Urinary bladder (tissue), 4 donors: ENCODE results near the gene PANK3. TPM values are rescaled to one million over a fixed set of nuclear protein-coding genes. Genes with fewer than 3 reads are reported as not detected.

Experiments
- DNase-seq: peaks from one replicate; pipeline ENCODE4 v3.0.0-alpha.2; 2015; ENCODE audit errors: extremely low spot score
- H3K27ac ChIP-seq: one replicate; pipeline ENCODE4 v1.5.1; 2013; ENCODE audit warnings: low read depth, mild to moderate bottlenecking, moderate library complexity
- H3K36me3 ChIP-seq: one replicate; pipeline ENCODE4 v1.6.1; 2013; ENCODE audit warnings: mild to moderate bottlenecking, moderate library complexity; ENCODE audit not compliant: insufficient read depth
- H3K4me1 ChIP-seq: one replicate; pipeline ENCODE4 v1.6.1; 2013; ENCODE audit warnings: mild to moderate bottlenecking, moderate library complexity; ENCODE audit not compliant: insufficient read depth
- H3K4me3 ChIP-seq: one replicate; pipeline ENCODE4 v1.5.1; 2013; ENCODE audit warnings: low read depth, low read length
- WGBS: extraction: QIAGEN DNeasy Blood & Tissue Kit; methylation state at CpG from one replicate; pipeline ENCODE4 v1.1.7; 2013; 5-methylcytosine and 5-hydroxymethylcytosine counted together
- polyA plus RNA-seq: library from polyadenylated mRNA; stranded (reverse); fragments of 200-250 nt; gene quantifications from one replicate; pipeline ENCODE4 v1.2.3, GENCODE V29; 2013
- total RNA-seq: library from RNA; depleted of rRNA; stranded (reverse); fragments of >200 nt; gene quantifications from one replicate; pipeline ENCODE4 v1.2.3, GENCODE V29; 2014
- donor health status: healthy with polysubstance abuse.
- donor health status: healthy.

Gene PANK3
- total RNA-seq (116 TPM), polyA plus RNA-seq (12.3 TPM)

GRCh38 chr5:168578538-168579487 is at the start of gene PANK3:
TSS of gene PANK3 (minus strand) at chr5:168579368. CDS start at chr5:168579283, 85 bp downstream.
- Histone ChIP-seq H3K27ac (peak within 1 kb of the TSS; percentile 86), H3K36me3 (no peaks in the 10 kb centered on the region), H3K4me1 (no peaks in the 10 kb centered on the region), H3K4me3 (peak within 1 kb of the TSS; percentile 54)
- peak; percentile 13 for DNase-seq
- under 1% methylated on average over 63 of the region's 63 CpGs for WGBS

- WGBS, result 81% methylated on average over 3 of the region's 3 CpGs
Measured at GRCh38 chr5:168624850-168625364, 45.7 kb upstream of the PANK3 start.

GRCh38 chr5:168620807-168621206 is 41.6 kb upstream of the PANK3 start:
- Histone ChIP-seq H3K4me3 (no peak overlapping the region), H3K36me3 (no peaks in the 10 kb centered on the region), H3K27ac (no peak overlapping the region), H3K4me1 (no peaks in the 10 kb centered on the region)
- 76% methylated on average over 1 of the region's 1 CpG for WGBS
- no peak for DNase-seq

More at GRCh38 chr5:168624850-168625364, 45.7 kb upstream of the PANK3 start:
- Histone ChIP-seq H3K4me1 (no peaks in the 10 kb centered on the region), H3K4me3 (no peak overlapping the region), H3K36me3 (no peaks in the 10 kb centered on the region), H3K27ac (no peak overlapping the region)
- DNase-seq, result no peak

- DNase-seq, result no peak
- 93% methylated on average over 10 of the region's 10 CpGs for WGBS
- no peaks in the 10 kb centered on the region for H3K4me1 ChIP-seq
- H3K27ac ChIP-seq, result no peak overlapping the region
- H3K36me3 ChIP-seq, result no peaks in the 10 kb centered on the region
- no peak overlapping the region for H3K4me3 ChIP-seq
Measured at GRCh38 chr5:168614661-168615060, 35.5 kb upstream of the PANK3 start.

- Histone ChIP-seq H3K4me1 (no peaks in the 10 kb centered on the region), H3K36me3 (no peaks in the 10 kb centered on the region), H3K4me3 (no peak overlapping the region), H3K27ac (no peak overlapping the region)
- DNase-seq, result no peak
- 43% methylated on average over 1 of the region's 1 CpG for WGBS
Measured at GRCh38 chr5:168613996-168614395, 34.8 kb upstream of the PANK3 start.

- no peak for DNase-seq
- Histone ChIP-seq H3K36me3 (no peaks in the 10 kb centered on the region), H3K4me3 (no peak overlapping the region), H3K27ac (no peak overlapping the region), H3K4me1 (no peaks in the 10 kb centered on the region)
- 26% methylated on average over 2 of the region's 2 CpGs for WGBS
Measured at GRCh38 chr5:168613396-168613795, 34.2 kb upstream of the PANK3 start.

GRCh38 chr5:168612996-168613395 is 33.8 kb upstream of the PANK3 start:
- H3K4me3 ChIP-seq, result no peak overlapping the region
- DNase-seq, result no peak
- 56% methylated on average over 2 of the region's 2 CpGs for WGBS
- no peaks in the 10 kb centered on the region for H3K36me3 ChIP-seq
- no peak overlapping the region for H3K27ac ChIP-seq
- H3K4me1 ChIP-seq, result no peaks in the 10 kb centered on the region

GRCh38 chr5:168612123-168612522 is 33.0 kb upstream of the PANK3 start:
- Histone ChIP-seq H3K4me1 (no peaks in the 10 kb centered on the region), H3K27ac (no peak overlapping the region), H3K36me3 (no peaks in the 10 kb centered on the region), H3K4me3 (no peak overlapping the region)
- WGBS, result 78% methylated on average over 4 of the region's 4 CpGs
- DNase-seq, result no peak

GRCh38 chr5:168611165-168611564 is 32.0 kb upstream of the PANK3 start:
- Histone ChIP-seq H3K27ac (no peak overlapping the region), H3K4me1 (no peaks in the 10 kb centered on the region), H3K36me3 (no peaks in the 10 kb centered on the region), H3K4me3 (no peak overlapping the region)
- DNase-seq, result no peak
- 67% methylated on average over 7 of the region's 7 CpGs for WGBS

GRCh38 chr5:168609806-168610482 is 30.8 kb upstream of the PANK3 start:
- 66% methylated on average over 3 of the region's 3 CpGs for WGBS
- H3K4me3 ChIP-seq, result no peak overlapping the region
- no peak for DNase-seq
- no peaks in the 10 kb centered on the region for H3K36me3 ChIP-seq
- no peaks in the 10 kb centered on the region for H3K4me1 ChIP-seq
- H3K27ac ChIP-seq, result no peak overlapping the region

GRCh38 chr5:168608821-168609220 is 29.7 kb upstream of the PANK3 start:
- no peak overlapping the region for H3K27ac ChIP-seq
- no peak overlapping the region for H3K4me3 ChIP-seq
- WGBS, result 93% methylated on average over 2 of the region's 2 CpGs
- H3K4me1 ChIP-seq, result no peaks in the 10 kb centered on the region
- no peaks in the 10 kb centered on the region for H3K36me3 ChIP-seq
- no peak for DNase-seq

GRCh38 chr5:168608386-168608785 is 29.2 kb upstream of the PANK3 start:
- Histone ChIP-seq H3K27ac (no peak overlapping the region), H3K4me1 (no peaks in the 10 kb centered on the region), H3K4me3 (no peak overlapping the region), H3K36me3 (no peaks in the 10 kb centered on the region)
- 76% methylated on average over 6 of the region's 6 CpGs for WGBS
- no peak for DNase-seq

- no peak for DNase-seq
- WGBS, result 90% methylated on average over 2 of the region's 2 CpGs
- Histone ChIP-seq H3K36me3 (no peaks in the 10 kb centered on the region), H3K4me1 (no peaks in the 10 kb centered on the region), H3K27ac (no peak overlapping the region), H3K4me3 (no peak overlapping the region)
Measured at GRCh38 chr5:168607946-168608345, 28.8 kb upstream of the PANK3 start.

- no peak for DNase-seq
- H3K27ac ChIP-seq, result no peak overlapping the region
- WGBS, result 88% methylated on average over 2 of the region's 2 CpGs
Measured at GRCh38 chr5:168606562-168606961, 27.4 kb upstream of the PANK3 start.

More at GRCh38 chr5:168606562-168606961, 27.4 kb upstream of the PANK3 start:
- H3K36me3 ChIP-seq, result no peaks in the 10 kb centered on the region
- H3K4me3 ChIP-seq, result no peak overlapping the region
- no peaks in the 10 kb centered on the region for H3K4me1 ChIP-seq
